ENCODE measurements around the gene ANK2.

Gene ANK2

GRCh38 chr4:113397114-113397701 lies 347.8 kb downstream of the ANK2 start:
- DNase-seq (ENCODE audit: low spot score), result no peak

DNA sequence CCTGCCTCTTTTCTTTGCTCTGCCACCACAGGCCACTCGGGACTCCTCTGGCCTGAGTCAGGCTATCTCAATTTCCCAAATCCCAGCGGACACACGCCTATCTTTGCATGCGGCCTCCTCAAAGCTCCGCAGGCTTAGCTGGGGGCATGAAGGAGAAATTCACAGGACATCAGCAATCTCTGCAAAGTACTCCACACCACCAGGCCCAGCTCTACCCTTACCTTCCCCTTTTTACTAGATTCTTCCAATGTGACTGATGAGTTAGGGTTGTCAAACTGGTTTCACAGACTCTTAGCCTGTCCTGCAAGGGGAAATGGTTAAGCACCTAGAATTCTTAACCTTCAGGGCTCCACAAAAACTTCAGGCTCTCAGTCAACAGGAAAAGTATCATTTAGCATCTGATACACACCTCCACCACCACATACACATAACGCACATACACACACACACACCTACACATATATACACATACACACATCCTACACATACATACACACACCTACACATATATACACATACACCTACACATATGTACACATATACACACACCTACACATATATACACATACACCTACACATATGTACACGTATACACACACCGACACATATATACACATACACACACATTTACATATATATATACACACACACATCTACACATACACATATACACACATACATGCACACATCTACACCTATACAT lies 349.1 kb downstream of the ANK2 start:
- no peak for DNase-seq (ENCODE audit: low spot score)

DNA sequence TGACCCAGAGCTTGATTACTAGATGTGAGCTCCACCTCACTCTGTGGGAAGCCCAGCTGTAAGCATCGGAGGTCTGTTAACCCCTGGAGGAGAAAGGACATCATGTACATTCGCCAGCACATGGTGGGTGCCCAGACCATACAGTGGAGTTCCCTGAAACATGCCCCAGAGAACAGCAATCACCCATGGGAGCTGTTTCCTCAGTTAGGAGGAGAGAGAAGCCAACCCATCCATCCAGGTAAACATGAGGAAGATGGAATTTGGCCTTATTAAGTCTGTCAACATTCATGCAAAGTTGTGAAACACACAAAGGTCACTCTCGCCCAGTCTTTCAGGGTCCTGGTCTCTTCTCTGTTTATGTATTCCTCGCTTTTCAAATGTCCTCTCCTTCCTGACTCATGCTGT lies 354.7 kb downstream of the ANK2 start:
- no peak for DNase-seq (ENCODE audit: low spot score)

DNA sequence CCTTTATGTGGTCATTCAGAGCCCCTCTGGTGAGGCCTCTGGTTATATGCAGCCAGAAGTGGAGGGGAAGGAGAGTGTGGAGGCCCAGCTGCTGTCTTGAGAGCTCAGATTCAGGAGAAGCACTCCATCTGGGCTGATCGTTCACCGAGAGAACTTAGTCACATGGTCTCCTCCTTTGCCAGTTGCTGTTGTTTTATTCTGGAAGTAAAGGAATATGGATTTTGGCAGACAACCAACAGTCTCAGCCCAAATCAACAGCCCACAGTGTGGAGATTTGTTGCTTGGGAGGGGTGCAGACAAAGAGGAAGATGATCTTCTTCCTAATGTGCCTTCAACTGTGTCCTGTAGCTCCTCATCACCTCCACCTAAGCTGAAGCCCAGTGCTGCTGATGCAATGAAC lies 355.4 kb downstream of the ANK2 start:
- no peak for DNase-seq (ENCODE audit: low spot score)

GRCh38 chr4:113405874-113406722 lies 356.6 kb downstream of the ANK2 start:
- no peak for DNase-seq (ENCODE audit: low spot score)

GRCh38 chr4:113406723-113407016 lies 357.2 kb downstream of the ANK2 start:
- no peak for DNase-seq (ENCODE audit: low spot score)

- no peak for DNase-seq (ENCODE audit: low spot score)
Observed at GRCh38 chr4:113407409-113407808, 358.0 kb downstream of the ANK2 start.

- no peak for DNase-seq (ENCODE audit: low spot score)
Observed at GRCh38 chr4:113409181-113409580, 359.7 kb downstream of the ANK2 start.

DNA sequence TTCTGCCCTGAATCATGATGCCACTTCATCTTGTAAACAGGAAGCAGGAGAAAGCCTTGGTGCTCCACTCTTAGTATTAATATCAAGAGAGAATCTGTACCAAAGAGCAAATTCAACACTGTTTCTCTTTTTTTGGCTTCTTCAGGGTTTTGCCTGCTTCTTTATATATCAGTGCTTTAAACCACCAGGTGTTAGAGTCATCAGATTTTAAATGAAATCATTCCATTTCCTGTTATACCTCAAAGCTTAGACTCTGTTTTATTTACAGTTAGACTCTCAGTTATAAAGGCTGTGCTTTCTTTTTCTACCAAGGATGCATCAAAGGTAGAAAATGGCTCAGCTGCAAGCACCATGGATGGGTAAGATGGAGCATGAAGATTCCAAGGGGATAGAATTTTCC lies 361.2 kb downstream of the ANK2 start:
- no peak for DNase-seq (ENCODE audit: low spot score)

- no peak for DNase-seq (ENCODE audit: low spot score)
Observed at GRCh38 chr4:113411496-113411938, 362.1 kb downstream of the ANK2 start.

GRCh38 chr4:113419631-113420030 lies 370.2 kb downstream of the ANK2 start:
- DNase-seq (ENCODE audit: low spot score), result no peak

- no peak for DNase-seq (ENCODE audit: low spot score)
Observed at GRCh38 chr4:113420938-113421337, 371.5 kb downstream of the ANK2 start.

GRCh38 chr4:113423631-113424030 lies 374.2 kb downstream of the ANK2 start:
- no peak for DNase-seq (ENCODE audit: low spot score)

DNA sequence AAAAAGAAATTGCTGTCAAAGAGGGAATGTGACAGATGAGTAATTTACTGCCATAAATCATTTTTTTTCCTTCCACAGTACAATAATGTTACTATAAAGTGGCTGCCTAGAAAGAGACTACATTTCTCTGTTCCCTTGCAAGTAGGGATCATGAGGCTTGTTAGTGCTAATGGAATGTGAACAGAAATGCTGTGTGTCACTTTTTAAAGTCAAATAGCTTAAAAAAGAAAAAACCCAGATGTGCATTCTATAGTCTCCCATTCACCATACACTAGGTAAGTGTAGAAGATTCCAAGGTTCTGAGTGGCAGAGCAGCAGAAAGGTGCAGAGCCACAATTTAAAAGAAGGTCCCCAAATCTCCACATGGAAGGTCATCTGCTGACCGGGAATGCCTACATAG lies 383.7 kb downstream of the ANK2 start:
- no peak for DNase-seq (ENCODE audit: low spot score)
